IgD-negative memory B cell (primary cell): ENCODE data around the gene ALG1. TPM values are rescaled to one million over a fixed set of nuclear protein-coding genes. Genes with fewer than 3 reads are reported as not detected.
"Not testable (repeated sequence)": the region's sequence is repeated elsewhere in the genome, so short reads cannot be mapped to it uniquely, and the experiment has no call there.

Experiments used
- H3K27ac Mint-ChIP-seq, 3 donors: one replicate each; pipeline ENCODE4 v1.8.0; 2020 to 2022; ENCODE audit warnings: mild to moderate bottlenecking in 3 of 3, mixed read lengths in 3 of 3, moderate library complexity in 1 of 3
- H3K27me3 Mint-ChIP-seq: one replicate; pipeline ENCODE4 v1.8.0; 2021; ENCODE audit warnings: mixed read lengths
- H3K36me3 Mint-ChIP-seq: one replicate; pipeline ENCODE4 v1.8.0; 2020; ENCODE audit warnings: mild to moderate bottlenecking, mixed read lengths
- H3K4me1 Mint-ChIP-seq, 3 donors: one replicate each; pipeline ENCODE4 v1.8.0; 2020 to 2022; ENCODE audit warnings: mixed read lengths in 3 of 3, mild to moderate bottlenecking in 1 of 3
- H3K4me3 Mint-ChIP-seq, 4 donors: one replicate each; pipeline ENCODE4 v1.8.0; 2020 to 2022; ENCODE audit warnings: mild to moderate bottlenecking in 4 of 4, mixed read lengths in 4 of 4, moderate library complexity in 3 of 4
- H3K9me3 Mint-ChIP-seq, 3 donors: one replicate each; pipeline ENCODE4 v1.8.0; 2020 to 2021; ENCODE audit warnings: mixed read lengths in 3 of 3, mild to moderate bottlenecking in 1 of 3
- polyA plus RNA-seq: library from polyadenylated mRNA; unstranded; fragments of 300-500 nt; fragmentation: Illumina TruSeq; gene quantifications from one replicate; pipeline ENCODE4 v1.2.3, GENCODE V29; 2021

The ALG1 gene
- polyA plus RNA-seq, 1 donor from 2014 or later: 24.5 TPM

DNA sequence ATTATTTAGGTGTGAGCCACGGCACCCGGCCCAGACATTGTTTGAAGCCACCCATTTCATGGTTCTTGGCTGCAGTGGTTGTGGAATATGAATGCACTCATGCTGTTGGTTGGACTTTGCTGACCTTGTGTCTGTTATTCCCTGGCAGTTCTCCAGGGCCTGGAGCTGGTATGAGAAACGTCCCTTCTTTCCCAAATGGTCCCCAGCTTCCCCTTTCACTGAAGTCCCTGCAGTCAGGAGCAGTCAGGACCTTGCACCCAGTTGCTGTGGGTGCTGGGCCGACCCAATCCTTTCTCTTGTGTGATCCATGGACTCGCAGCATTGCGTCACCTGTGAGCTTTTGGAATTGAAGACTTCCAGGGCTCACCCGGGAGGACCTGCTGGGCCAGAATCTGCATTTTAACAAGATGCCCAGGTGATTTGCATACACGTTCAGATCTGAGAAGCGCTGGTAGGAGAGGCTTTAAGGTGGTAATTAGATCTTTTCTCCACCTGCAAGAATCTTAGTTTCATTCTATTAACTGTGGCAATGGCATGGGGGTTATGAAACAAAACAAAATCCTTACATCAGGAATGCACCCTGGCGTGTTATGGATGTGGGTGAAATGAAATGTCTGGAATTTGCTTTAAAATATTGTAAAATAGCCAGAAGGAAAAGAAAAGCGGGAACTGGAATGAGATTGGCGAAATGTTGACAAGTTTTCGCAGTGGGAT lies 63.3 kb downstream of the ALG1 start:
- H3K27ac Mint-ChIP-seq, H3K4me3 Mint-ChIP-seq, H3K4me1 Mint-ChIP-seq, H3K9me3 Mint-ChIP-seq, H3K36me3 Mint-ChIP-seq: not testable (repeated sequence)
- peaks cover 26% of the 10 kb centered on the region for H3K27me3 Mint-ChIP-seq

Other genes starting within 250 kb of the ALG1 start
- gene GLYR1, start 224.6 kb upstream of the ALG1 start, polyA plus RNA-seq: 44.2 TPM
- 15.9 TPM for gene UBN1, start 224.4 kb upstream of the ALG1 start, polyA plus RNA-seq
- 0.55 TPM for gene PPL, start 134.7 kb upstream of the ALG1 start, polyA plus RNA-seq
- 0.03 TPM for gene SEC14L5, start 113.5 kb upstream of the ALG1 start, polyA plus RNA-seq
- 37.8 TPM for gene NAGPA, start 37.9 kb upstream of the ALG1 start, polyA plus RNA-seq
- not detected for gene C16orf89, start 5.9 kb upstream of the ALG1 start, polyA plus RNA-seq
- gene EEF2KMT, start 26.0 kb downstream of the ALG1 start, polyA plus RNA-seq: 18.2 TPM